Liver (tissue), 9 donors: ENCODE results near the gene NSD1. TPM values are rescaled to one million over a fixed set of nuclear protein-coding genes. Genes with fewer than 3 reads are reported as not detected.

Experiments
- DNase-seq: peaks from one replicate; pipeline ENCODE4 v3.0.0-alpha.2; 2017; ENCODE audit warnings: low spot score
- H3K27ac ChIP-seq, 2 donors: one replicate each; pipeline ENCODE4 v1.7.0; 2013; ENCODE audit warnings: inconsistent platforms in 2 of 2, low read length in 2 of 2, control low read depth in 1 of 2, low read depth in 1 of 2, mild to moderate bottlenecking in 1 of 2
- H3K27me3 ChIP-seq, 4 donors: one replicate each; pipeline versions ENCODE4 v1.6.1 to v1.7.0; 2013; ENCODE audit warnings: low read length in 3 of 4, inconsistent platforms in 1 of 4, mild to moderate bottlenecking in 1 of 4, moderate library complexity in 1 of 4; ENCODE audit not compliant: control insufficient read depth in 4 of 4, insufficient read depth in 4 of 4
- H3K36me3 ChIP-seq, 4 donors: one replicate each; pipeline versions ENCODE4 v1.6.1 to v1.7.0; 2013; ENCODE audit warnings: low read length in 3 of 4, mild to moderate bottlenecking in 3 of 4, low read depth in 1 of 4, moderate library complexity in 1 of 4; ENCODE audit not compliant: control insufficient read depth in 4 of 4, insufficient read depth in 3 of 4
- H3K4me1 ChIP-seq, 4 donors: one replicate each; pipeline versions ENCODE4 v1.6.1 to v1.7.0; 2013; ENCODE audit warnings: low read length in 3 of 4, mild to moderate bottlenecking in 3 of 4, moderate library complexity in 1 of 4; ENCODE audit not compliant: control insufficient read depth in 4 of 4, insufficient read depth in 4 of 4
- H3K4me3 ChIP-seq, 3 donors: one replicate each; pipeline versions ENCODE4 v1.6.1 to v1.7.0; 2013; ENCODE audit warnings: low read length in 3 of 3, control low read depth in 1 of 3, low read depth in 1 of 3, mild to moderate bottlenecking in 1 of 3
- H3K9ac ChIP-seq, 2 donors: one replicate each; pipeline ENCODE4 v1.7.0; 2013; ENCODE audit warnings: low read length in 2 of 2, mild to moderate bottlenecking in 2 of 2, moderate library complexity in 2 of 2, control low read depth in 1 of 2, low read depth in 1 of 2
- H3K9me3 ChIP-seq, 4 donors: one replicate each; pipeline versions ENCODE4 v1.6.1 to v1.7.0; 2013; ENCODE audit warnings: low read length in 3 of 4; ENCODE audit not compliant: control insufficient read depth in 4 of 4
- ATF3 ChIP-seq: IDR thresholded peaks from 2 replicates; pipeline ENCODE4 v1.6.1; 2016; ENCODE audit warnings: antibody characterized with exemption
- EGR1 ChIP-seq, 2 donors: IDR thresholded peaks; 2 replicates each; pipeline ENCODE4 v1.6.1; 2016 to 2018; ENCODE audit warnings: antibody characterized with exemption in 2 of 2, low read depth in 2 of 2
- FOXA1 ChIP-seq: IDR thresholded peaks from 2 replicates; pipeline ENCODE4 v1.6.1; 2016; ENCODE audit warnings: antibody characterized with exemption
- FOXA2 ChIP-seq: IDR thresholded peaks from 2 replicates; pipeline ENCODE4 v1.6.1; 2016; ENCODE audit warnings: antibody characterized with exemption
- GABPA ChIP-seq, 2 donors: IDR thresholded peaks in 1 of 2; conservative IDR thresholded peaks in 1 of 2; 2 replicates each; pipeline ENCODE4 v1.6.1; 2016; ENCODE audit warnings: antibody characterized with exemption in 2 of 2, mild to moderate bottlenecking in 1 of 2, moderate library complexity in 1 of 2
- HNF4G ChIP-seq: IDR thresholded peaks from 2 replicates; pipeline ENCODE4 v1.6.1; 2016; ENCODE audit warnings: antibody characterized with exemption
- JUND ChIP-seq, 2 donors: IDR thresholded peaks; 2 replicates each; pipeline ENCODE4 v1.6.1; 2016; ENCODE audit warnings: antibody characterized with exemption in 2 of 2
- RAD21 ChIP-seq, 2 donors: IDR thresholded peaks; 2 replicates each; pipeline ENCODE4 v1.6.1; 2016; ENCODE audit warnings: antibody characterized with exemption in 2 of 2, mild to moderate bottlenecking in 2 of 2
- RXRA ChIP-seq, 2 donors: IDR thresholded peaks; 2 replicates each; pipeline ENCODE4 v1.6.1; 2017 to 2018; ENCODE audit warnings: antibody characterized with exemption in 2 of 2, mild to moderate bottlenecking in 1 of 2
- SP1 ChIP-seq: IDR thresholded peaks from 2 replicates; pipeline ENCODE4 v1.6.1; 2018; ENCODE audit warnings: antibody characterized with exemption, mild to moderate bottlenecking
- TAF1 ChIP-seq: conservative IDR thresholded peaks from 2 replicates; pipeline ENCODE4 v1.6.1; 2016; ENCODE audit warnings: antibody characterized with exemption, mild to moderate bottlenecking
- ZBTB33 ChIP-seq: IDR thresholded peaks from 2 replicates; pipeline ENCODE4 v1.6.1; 2016; ENCODE audit warnings: antibody characterized with exemption
- WGBS: extraction: QIAGEN DNeasy Blood & Tissue Kit; methylation state at CpG from one replicate; pipeline ENCODE4 v1.1.7; 2013; 5-methylcytosine and 5-hydroxymethylcytosine counted together
- polyA plus RNA-seq, 2 donors: library from polyadenylated mRNA; stranded (reverse) in 1 of 2; unstranded in 1 of 2; fragments of 200-250 nt in 1 of 2; fragments of >200 nt in 1 of 2; fragmentation: Nextera tagmentation in 1 of 2; extraction: Ambion mirVana in 1 of 2; gene quantifications; one replicate each; pipeline versions ENCODE4 v1.2.1 to v1.2.3, GENCODE V29; 2013 to 2015
- total RNA-seq, 2 donors: library from RNA; depleted of rRNA; stranded (reverse); fragments of >200 nt; gene quantifications; one replicate each; pipeline ENCODE4 v1.2.3, GENCODE V29; 2014
- TF ChIP-seq, protein P1 (sequence below): fragments of 150-350 bp; IDR thresholded peaks from 2 replicates; pipeline ENCODE4 v1.5.1; 2017; ENCODE audit warnings: improper control_type of control experiment, low read depth, low read length; ENCODE audit not compliant: missing input control
- TF ChIP-seq, protein P2 (sequence below): IDR thresholded peaks from 2 replicates; pipeline ENCODE4 v1.6.1; 2016; ENCODE audit warnings: antibody characterized with exemption, mild to moderate bottlenecking
- donor health status: healthy.
- donor health status: healthy.
- donor health status: healthy.
- donor health status: healthy.
- donor health status: healthy.

NSD1 gene
- total and polyA plus RNA-seq, 4 donors = 5.3 to 34.1 (median 19.3) TPM

- 82% methylated on average over 5 of the region's 5 CpGs for WGBS
- no peaks in the 10 kb centered on the region for H3K36me3 ChIP-seq
- H3K9ac ChIP-seq = no peak overlapping the region
- TF ChIP-seq RAD21 (IDR thresholded peaks at IDR 0.05) (no peak), JUND (IDR thresholded peaks at IDR 0.05) (no peak), EGR1 (IDR thresholded peaks at IDR 0.05; ENCODE audit: low read depth in 2 of 2) (no peak), FOXA1 (no peak), GABPA (IDR thresholded peaks at IDR 0.05 in 1 of 2, conservative IDR thresholded peaks at IDR 0.05 in 1 of 2) (no peak), ZBTB33 (no peak), RXRA (IDR thresholded peaks at IDR 0.05) (no peak)
- TF ChIP-seq, protein P1, sequence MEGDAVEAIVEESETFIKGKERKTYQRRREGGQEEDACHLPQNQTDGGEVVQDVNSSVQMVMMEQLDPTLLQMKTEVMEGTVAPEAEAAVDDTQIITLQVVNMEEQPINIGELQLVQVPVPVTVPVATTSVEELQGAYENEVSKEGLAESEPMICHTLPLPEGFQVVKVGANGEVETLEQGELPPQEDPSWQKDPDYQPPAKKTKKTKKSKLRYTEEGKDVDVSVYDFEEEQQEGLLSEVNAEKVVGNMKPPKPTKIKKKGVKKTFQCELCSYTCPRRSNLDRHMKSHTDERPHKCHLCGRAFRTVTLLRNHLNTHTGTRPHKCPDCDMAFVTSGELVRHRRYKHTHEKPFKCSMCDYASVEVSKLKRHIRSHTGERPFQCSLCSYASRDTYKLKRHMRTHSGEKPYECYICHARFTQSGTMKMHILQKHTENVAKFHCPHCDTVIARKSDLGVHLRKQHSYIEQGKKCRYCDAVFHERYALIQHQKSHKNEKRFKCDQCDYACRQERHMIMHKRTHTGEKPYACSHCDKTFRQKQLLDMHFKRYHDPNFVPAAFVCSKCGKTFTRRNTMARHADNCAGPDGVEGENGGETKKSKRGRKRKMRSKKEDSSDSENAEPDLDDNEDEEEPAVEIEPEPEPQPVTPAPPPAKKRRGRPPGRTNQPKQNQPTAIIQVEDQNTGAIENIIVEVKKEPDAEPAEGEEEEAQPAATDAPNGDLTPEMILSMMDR = no peak
- no peak overlapping the region for H3K27ac ChIP-seq
- no peaks in the 10 kb centered on the region for H3K9me3 ChIP-seq
- peaks cover 8 to 13% (median 10%) of the 10 kb centered on the region in 4 donors for H3K4me1 ChIP-seq
- no peak overlapping the region for H3K4me3 ChIP-seq
- no peak for DNase-seq
- no peaks in the 10 kb centered on the region for H3K27me3 ChIP-seq
These were observed 3.2 kb upstream of the NSD1 start for GRCh38 chr5:177130211-177131018.

GRCh38 chr5:177131019-177131320 lies 2.6 kb upstream of the NSD1 start:
- Histone ChIP-seq H3K9me3 (no peaks in the 10 kb centered on the region), H3K4me1 (peaks cover 10 to 18% (median 15%) of the 10 kb centered on the region in 4 donors), H3K27me3 (no peaks in the 10 kb centered on the region), H3K9ac (no peak overlapping the region), H3K36me3 (peaks cover 0 to 3% (median under 1%) of the 10 kb centered on the region in 4 donors), H3K27ac (no peak overlapping the region), H3K4me3 (no peak overlapping the region)
- WGBS = 82% methylated on average over 2 of the region's 2 CpGs
- DNase-seq = no peak
- TF ChIP-seq ATF3 (no peak), HNF4G (no peak), RAD21 (IDR thresholded peaks at IDR 0.05) (no peak), SP1 (no peak), TAF1 (no peak), FOXA2 (no peak)
- TF ChIP-seq, protein P2, sequence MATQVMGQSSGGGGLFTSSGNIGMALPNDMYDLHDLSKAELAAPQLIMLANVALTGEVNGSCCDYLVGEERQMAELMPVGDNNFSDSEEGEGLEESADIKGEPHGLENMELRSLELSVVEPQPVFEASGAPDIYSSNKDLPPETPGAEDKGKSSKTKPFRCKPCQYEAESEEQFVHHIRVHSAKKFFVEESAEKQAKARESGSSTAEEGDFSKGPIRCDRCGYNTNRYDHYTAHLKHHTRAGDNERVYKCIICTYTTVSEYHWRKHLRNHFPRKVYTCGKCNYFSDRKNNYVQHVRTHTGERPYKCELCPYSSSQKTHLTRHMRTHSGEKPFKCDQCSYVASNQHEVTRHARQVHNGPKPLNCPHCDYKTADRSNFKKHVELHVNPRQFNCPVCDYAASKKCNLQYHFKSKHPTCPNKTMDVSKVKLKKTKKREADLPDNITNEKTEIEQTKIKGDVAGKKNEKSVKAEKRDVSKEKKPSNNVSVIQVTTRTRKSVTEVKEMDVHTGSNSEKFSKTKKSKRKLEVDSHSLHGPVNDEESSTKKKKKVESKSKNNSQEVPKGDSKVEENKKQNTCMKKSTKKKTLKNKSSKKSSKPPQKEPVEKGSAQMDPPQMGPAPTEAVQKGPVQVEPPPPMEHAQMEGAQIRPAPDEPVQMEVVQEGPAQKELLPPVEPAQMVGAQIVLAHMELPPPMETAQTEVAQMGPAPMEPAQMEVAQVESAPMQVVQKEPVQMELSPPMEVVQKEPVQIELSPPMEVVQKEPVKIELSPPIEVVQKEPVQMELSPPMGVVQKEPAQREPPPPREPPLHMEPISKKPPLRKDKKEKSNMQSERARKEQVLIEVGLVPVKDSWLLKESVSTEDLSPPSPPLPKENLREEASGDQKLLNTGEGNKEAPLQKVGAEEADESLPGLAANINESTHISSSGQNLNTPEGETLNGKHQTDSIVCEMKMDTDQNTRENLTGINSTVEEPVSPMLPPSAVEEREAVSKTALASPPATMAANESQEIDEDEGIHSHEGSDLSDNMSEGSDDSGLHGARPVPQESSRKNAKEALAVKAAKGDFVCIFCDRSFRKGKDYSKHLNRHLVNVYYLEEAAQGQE = no peak
- TF ChIP-seq, protein P1 = no peak
